GM23248 (cell line): Measurements from ENCODE around the gene SMIM3.

ENCODE experiments used
- EZH2 ChIP-seq: fragments of 200-600 bp; sonication (generic); IDR thresholded peaks from 2 replicates; pipeline ENCODE4 v1.6.1; 2018; ENCODE audit warnings: antibody characterized with exemption, mild to moderate bottlenecking; ENCODE audit not compliant: insufficient read depth, poor library complexity, severe bottlenecking
- EZH2phosphoT487 ChIP-seq: fragments of 200-600 bp; sonication (generic); IDR thresholded peaks from 2 replicates; pipeline ENCODE4 v1.6.1; 2018; ENCODE audit warnings: antibody characterized with exemption, moderate library complexity, mild to moderate bottlenecking, low read depth; ENCODE audit not compliant: insufficient read depth

GRCh38 chr5:150765799-150766169, 12.8 kb upstream of the SMIM3 start:
- TF ChIP-seq EZH2 (no peak), EZH2phosphoT487 (no peak)
